Breast epithelium (tissue), 3 donors: ENCODE data around the gene MTX3.

Experiments used
- POLR2A ChIP-seq: fragments of 450-650 bp; IDR thresholded peaks from one replicate; pipeline ENCODE4 v1.6.1; 2016; ENCODE audit warnings: antibody characterized with exemption, mild to moderate bottlenecking, moderate library complexity
- TF ChIP-seq, protein P1 (sequence below), 3 donors: fragments of 450-650 bp; IDR thresholded peaks; one replicate each; pipeline ENCODE4 v1.5.1; 2016 to 2017; ENCODE audit warnings: antibody characterized with exemption in 3 of 3, mild to moderate bottlenecking in 3 of 3, moderate library complexity in 3 of 3

- TF ChIP-seq, protein P1, sequence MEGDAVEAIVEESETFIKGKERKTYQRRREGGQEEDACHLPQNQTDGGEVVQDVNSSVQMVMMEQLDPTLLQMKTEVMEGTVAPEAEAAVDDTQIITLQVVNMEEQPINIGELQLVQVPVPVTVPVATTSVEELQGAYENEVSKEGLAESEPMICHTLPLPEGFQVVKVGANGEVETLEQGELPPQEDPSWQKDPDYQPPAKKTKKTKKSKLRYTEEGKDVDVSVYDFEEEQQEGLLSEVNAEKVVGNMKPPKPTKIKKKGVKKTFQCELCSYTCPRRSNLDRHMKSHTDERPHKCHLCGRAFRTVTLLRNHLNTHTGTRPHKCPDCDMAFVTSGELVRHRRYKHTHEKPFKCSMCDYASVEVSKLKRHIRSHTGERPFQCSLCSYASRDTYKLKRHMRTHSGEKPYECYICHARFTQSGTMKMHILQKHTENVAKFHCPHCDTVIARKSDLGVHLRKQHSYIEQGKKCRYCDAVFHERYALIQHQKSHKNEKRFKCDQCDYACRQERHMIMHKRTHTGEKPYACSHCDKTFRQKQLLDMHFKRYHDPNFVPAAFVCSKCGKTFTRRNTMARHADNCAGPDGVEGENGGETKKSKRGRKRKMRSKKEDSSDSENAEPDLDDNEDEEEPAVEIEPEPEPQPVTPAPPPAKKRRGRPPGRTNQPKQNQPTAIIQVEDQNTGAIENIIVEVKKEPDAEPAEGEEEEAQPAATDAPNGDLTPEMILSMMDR (IDR thresholded peaks at IDR 0.05), result no peak
- TF ChIP-seq POLR2A, result no peak
Observed at GRCh38 chr5:79955941-79956670, 35.0 kb downstream of the MTX3 start.
